HCT116 (cell line): ENCODE data around the gene CTCF. TPM values are rescaled to one million over a fixed set of nuclear protein-coding genes. Genes with fewer than 3 reads are reported as not detected.
A peak's percentile ranks its signal among the peaks of the same experiment; 100 is the strongest.

Source experiments
- ATAC-seq: fragments of 200-7000 bp; cut with Tn5 transposase; 2 replicates; pipeline ENCODE4 v1.9.1; 2020; ENCODE audit warnings: mild to moderate bottlenecking, moderate library complexity
- BruUV-seq: library from RNA; stranded (reverse); fragments of 400-500 nt; replicated peaks from 2 replicates; lab custom pipeline; 2021; lab: Mats Ljungman, UMichigan
- CTCF ChIA-PET: fragments of 300-600 bp; sonication (Branson Sonifier 250); formaldehyde crosslinking; loops from one replicate; lab custom pipeline; 2021; ENCODE audit warnings: antibody characterized with exemption; lab: Charles Lee
- POLR2A ChIA-PET: fragments of 300-600, 350-600 bp; sonication (Branson Sonifier 250); formaldehyde crosslinking; loops from one replicate; lab custom pipeline; 2021; ENCODE audit warnings: antibody characterized with exemption; lab: Charles Lee
- RAD21 ChIA-PET, 2 experiments: fragments of 300-600 bp; sonication (Branson Sonifier 250); formaldehyde crosslinking; loops; one replicate each; lab custom pipeline; 2023; ENCODE audit warnings: low total read pairs in 2 of 2; ENCODE audit not compliant: uncharacterized antibody in 2 of 2, unreplicated experiment in 2 of 2, low non-redundant PET in 1 of 2; lab: Charles Lee
- DNase-seq: peaks from one replicate; pipeline ENCODE4 v3.0.0-alpha.2; 2010; ENCODE audit warnings: low read depth, low spot score
- H2AFZ ChIP-seq: fragments of 200-600 bp; shearing (Covaris generic), sonication (generic); 2 replicates; pipeline ENCODE4 v1.6.1; 2017; ENCODE audit warnings: low read depth, mixed run types, mixed read lengths, antibody characterized with exemption, low read length; ENCODE audit not compliant: poor library complexity, severe bottlenecking
- H3K27ac ChIP-seq: 2 replicates; pipeline ENCODE4 v1.5.1; 2012; ENCODE audit warnings: low read depth, low read length
- H3K27me3 ChIP-seq: fragments of 200-600 bp; sonication (generic); 2 replicates; pipeline ENCODE4 v1.6.1; 2016; ENCODE audit warnings: mixed run types, low read length, mixed read lengths; ENCODE audit not compliant: insufficient read depth
- H3K36me3 ChIP-seq, 2 experiments: fragments of 200-500 bp in 1 of 2; fragments of 200-600 bp in 1 of 2; sonication (Bioruptor generic) in 1 of 2; sonication (generic) in 1 of 2; 2 replicates each; pipeline versions ENCODE4 v1.5.1 to v1.6.1; 2014 to 2016; ENCODE audit warnings: low read length in 2 of 2, inconsistent platforms in 1 of 2, mixed read lengths in 1 of 2, mixed run types in 1 of 2; ENCODE audit not compliant: insufficient read depth in 2 of 2, control insufficient read depth in 1 of 2
- H3K4me1 ChIP-seq, 2 experiments: fragments of 200-600 bp in 1 of 2; sonication (generic) in 1 of 2; 2 replicates each; pipeline versions ENCODE4 v1.5.1 to v1.6.1; 2012 to 2017; ENCODE audit warnings: low read length in 2 of 2, inconsistent platforms in 1 of 2, mild to moderate bottlenecking in 1 of 2, mixed read lengths in 1 of 2, mixed run types in 1 of 2, moderate library complexity in 1 of 2; ENCODE audit not compliant: insufficient read depth in 2 of 2, control insufficient read depth in 1 of 2
- H3K4me2 ChIP-seq: fragments of 200-600 bp; sonication (generic); 2 replicates; pipeline ENCODE4 v1.6.1; 2017; ENCODE audit warnings: mixed run types, low read length, mixed read lengths
- H3K4me3 ChIP-seq, 2 experiments: fragments of 200-600 bp in 1 of 2; sonication (generic) in 1 of 2; replicated peaks in 1 of 2; 2 replicates each; pipeline ENCODE4 v1.5.1; 2011 to 2016; ENCODE audit warnings: low read length in 2 of 2, control low read depth in 1 of 2, low read depth in 1 of 2, mild to moderate bottlenecking in 1 of 2, mixed read lengths in 1 of 2, mixed run types in 1 of 2
- H3K79me2 ChIP-seq: fragments of 200-600 bp; sonication (generic); 2 replicates; pipeline ENCODE4 v1.6.1; 2017; ENCODE audit warnings: mild to moderate bottlenecking, mixed run types, low read length, moderate library complexity, mixed read lengths; ENCODE audit not compliant: insufficient read depth
- H3K9ac ChIP-seq: fragments of 200-600 bp; sonication (generic); 2 replicates; pipeline ENCODE4 v1.6.1; 2016; ENCODE audit warnings: low read length, mixed read lengths
- H3K9me2 ChIP-seq: fragments of 200-600 bp; sonication (generic), shearing (Covaris generic); 2 replicates; pipeline ENCODE4 v1.6.1; 2017; ENCODE audit warnings: mixed run types, mild to moderate bottlenecking, moderate library complexity; ENCODE audit not compliant: insufficient read depth
- H3K9me3 ChIP-seq, 2 experiments: fragments of 200-500 bp in 1 of 2; fragments of 200-600 bp in 1 of 2; sonication (Bioruptor generic) in 1 of 2; sonication (generic) in 1 of 2; 2 replicates each; pipeline ENCODE4 v1.6.1; 2014 to 2017; ENCODE audit warnings: low read length in 2 of 2, mixed read lengths in 2 of 2, inconsistent platforms in 1 of 2, low read depth in 1 of 2, mild to moderate bottlenecking in 1 of 2, mixed run types in 1 of 2, moderate library complexity in 1 of 2; ENCODE audit not compliant: control insufficient read depth in 1 of 2, insufficient read depth in 1 of 2
- H4K20me1 ChIP-seq: fragments of 200-600 bp; sonication (generic), shearing (Covaris generic); 2 replicates; pipeline ENCODE4 v1.6.1; 2017; ENCODE audit warnings: mixed run types, mild to moderate bottlenecking, moderate library complexity; ENCODE audit not compliant: insufficient read depth
- POLR2AphosphoS5 ChIP-seq: IDR thresholded peaks from 2 replicates; pipeline ENCODE4 v1.6.1; 2011; ENCODE audit warnings: mild to moderate bottlenecking, low read depth, low read length, moderate library complexity
- TCF7L2 ChIP-seq: IDR thresholded peaks from 2 replicates; pipeline ENCODE4 v1.7.0; 2011; ENCODE audit warnings: borderline replicate concordance, inconsistent platforms; ENCODE audit not compliant: insufficient read depth, insufficient read length; ENCODE audit errors: extremely low read depth
- YY1 ChIP-seq: IDR thresholded peaks from 2 replicates; pipeline ENCODE4 v1.6.1; 2011; ENCODE audit warnings: low read length, low read depth, moderate library complexity, mild to moderate bottlenecking; ENCODE audit not compliant: insufficient replicate concordance; ENCODE audit errors: extremely low read depth
- ZFX ChIP-seq: fragments of 450-650 bp; IDR thresholded peaks from 2 replicates; pipeline ENCODE4 v1.6.1; 2017
- intact Hi-C: fragments of 100-400 bp; cut with micrococcal nuclease; formaldehyde crosslinking; loops from 2 replicates; pipeline ENCODE4 v1.10.0; 2022
- total RNA-seq: library from RNA; stranded (reverse); gene quantifications from one replicate; pipeline ENCODE4 v1.2.1, GENCODE V29; 2021; ENCODE audit not compliant: unreplicated experiment
- TF ChIP-seq, protein P1 (sequence below): IDR thresholded peaks from 2 replicates; pipeline ENCODE4 v1.6.1; 2011; ENCODE audit warnings: mild to moderate bottlenecking, low read length, moderate library complexity; ENCODE audit not compliant: insufficient replicate concordance; ENCODE audit errors: extremely low read depth
- TF ChIP-seq, protein P2 (sequence below), 3 experiments: fragments of 200-600 bp in 1 of 3; sonication (generic) in 1 of 3; IDR thresholded peaks in 2 of 3; conservative IDR thresholded peaks in 1 of 3; 2 replicates each; pipeline ENCODE4 v1.5.1; 2012 to 2017; ENCODE audit warnings: low read depth in 2 of 3, low read length in 2 of 3, antibody characterized with exemption in 1 of 3, borderline replicate concordance in 1 of 3, control low read depth in 1 of 3, mild to moderate bottlenecking in 1 of 3, mixed read lengths in 1 of 3, mixed run types in 1 of 3, moderate library complexity in 1 of 3; ENCODE audit not compliant: insufficient read depth in 1 of 3

Gene CTCF
- total RNA-seq, 1 experiment from 2014 or later = 48.3 TPM

DNA sequence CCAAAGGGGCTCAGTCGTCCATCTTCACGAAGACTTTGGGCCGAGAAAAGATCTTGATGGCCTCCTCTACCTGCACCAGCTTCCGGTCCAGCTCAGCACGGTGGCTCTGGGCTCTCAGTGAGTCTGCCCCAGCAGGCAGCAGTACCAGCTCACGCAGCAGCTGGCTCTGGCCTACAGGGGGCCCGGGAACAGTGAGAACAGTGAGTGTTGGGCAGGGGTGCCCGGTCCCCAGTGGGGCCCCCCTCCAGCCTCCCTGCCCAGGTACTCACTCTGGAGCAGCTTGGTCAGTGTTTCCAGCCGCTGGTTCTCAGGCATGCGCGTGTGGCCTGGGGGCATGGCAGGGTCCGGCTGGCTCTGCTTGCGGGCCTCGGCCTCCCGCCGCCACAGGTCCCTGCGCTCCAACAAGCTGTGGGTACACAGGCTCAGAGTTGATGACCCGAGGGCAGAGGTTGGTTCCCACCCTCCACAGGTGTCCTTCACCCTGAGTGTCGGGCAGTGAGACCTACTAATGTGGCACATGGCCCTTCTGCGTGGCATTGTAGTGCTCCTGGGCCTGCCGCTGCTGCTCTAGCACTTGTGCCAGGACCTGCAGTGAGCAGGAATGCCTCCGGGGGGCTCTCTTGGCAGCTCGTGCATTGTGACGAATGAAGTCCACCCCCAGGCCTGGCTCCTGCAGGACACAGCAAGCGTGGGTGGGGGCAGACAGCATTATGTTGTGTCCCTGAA is 101.0 kb downstream of the CTCF start:
- POLR2A ChIA-PET = no interaction called here
- H3K9me2 ChIP-seq = no peaks in the 10 kb centered on the region

DNA sequence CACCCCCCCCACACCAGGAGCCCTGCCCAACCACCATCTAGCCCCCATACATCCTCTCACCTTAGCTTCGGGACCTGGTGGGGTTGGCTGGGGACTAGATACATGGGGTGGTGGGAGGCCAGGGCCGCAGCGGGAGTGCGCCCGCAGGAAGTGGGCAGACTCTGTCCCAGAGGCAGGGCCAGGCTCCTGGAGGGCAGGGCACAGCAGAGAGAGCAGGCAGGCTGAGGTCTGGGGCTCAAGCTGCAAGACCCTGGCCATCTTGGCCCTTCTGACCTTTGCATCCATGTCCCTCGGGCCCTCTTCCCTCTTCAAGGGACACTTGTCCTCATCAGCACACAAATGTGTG is 101.5 kb downstream of the CTCF start:
- ChIA-PET POLR2A (no interaction called here), RAD21 (no interaction called here), CTCF (interaction anchor here (1.2 to 2.0 kb wide), 3 partner anchors 9 to 143 kb away, joined by 5 to 13 read pairs (median 5); no protein-coding TSS in a partner anchor)
- intact Hi-C loops = loop anchor here (10.0 kb wide), 1 partner anchor 709 kb away; no protein-coding TSS in a partner anchor
- Histone ChIP-seq H3K36me3 (no peaks in the 10 kb centered on the region), H3K27me3 (no peaks in the 10 kb centered on the region), H3K4me2 (no peak overlapping the region), H3K4me1 (peaks cover 9 to 54% of the 10 kb centered on the region in 2 experiments; a peak in 3 of 4 replicates), H3K9me2 (no peaks in the 10 kb centered on the region), H3K27ac (no peak overlapping the region), H3K9me3 (no peaks in the 10 kb centered on the region), H3K4me3 (no peak overlapping the region), H3K79me2 (peaks cover 15% of the 10 kb centered on the region; the same call in 1 of the 2 replicates), H2AFZ (no peak overlapping the region), H4K20me1 (no peaks in the 10 kb centered on the region), H3K9ac (no peak overlapping the region)
- BruUV-seq = no TSS peak
- ATAC-seq (no peak), DNase-seq (no peak)
- TF ChIP-seq TCF7L2 = no peak
- TF ChIP-seq, protein P1, sequence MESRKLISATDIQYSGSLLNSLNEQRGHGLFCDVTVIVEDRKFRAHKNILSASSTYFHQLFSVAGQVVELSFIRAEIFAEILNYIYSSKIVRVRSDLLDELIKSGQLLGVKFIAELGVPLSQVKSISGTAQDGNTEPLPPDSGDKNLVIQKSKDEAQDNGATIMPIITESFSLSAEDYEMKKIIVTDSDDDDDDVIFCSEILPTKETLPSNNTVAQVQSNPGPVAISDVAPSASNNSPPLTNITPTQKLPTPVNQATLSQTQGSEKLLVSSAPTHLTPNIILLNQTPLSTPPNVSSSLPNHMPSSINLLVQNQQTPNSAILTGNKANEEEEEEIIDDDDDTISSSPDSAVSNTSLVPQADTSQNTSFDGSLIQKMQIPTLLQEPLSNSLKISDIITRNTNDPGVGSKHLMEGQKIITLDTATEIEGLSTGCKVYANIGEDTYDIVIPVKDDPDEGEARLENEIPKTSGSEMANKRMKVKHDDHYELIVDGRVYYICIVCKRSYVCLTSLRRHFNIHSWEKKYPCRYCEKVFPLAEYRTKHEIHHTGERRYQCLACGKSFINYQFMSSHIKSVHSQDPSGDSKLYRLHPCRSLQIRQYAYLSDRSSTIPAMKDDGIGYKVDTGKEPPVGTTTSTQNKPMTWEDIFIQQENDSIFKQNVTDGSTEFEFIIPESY = no peak
- TF ChIP-seq, protein P2, sequence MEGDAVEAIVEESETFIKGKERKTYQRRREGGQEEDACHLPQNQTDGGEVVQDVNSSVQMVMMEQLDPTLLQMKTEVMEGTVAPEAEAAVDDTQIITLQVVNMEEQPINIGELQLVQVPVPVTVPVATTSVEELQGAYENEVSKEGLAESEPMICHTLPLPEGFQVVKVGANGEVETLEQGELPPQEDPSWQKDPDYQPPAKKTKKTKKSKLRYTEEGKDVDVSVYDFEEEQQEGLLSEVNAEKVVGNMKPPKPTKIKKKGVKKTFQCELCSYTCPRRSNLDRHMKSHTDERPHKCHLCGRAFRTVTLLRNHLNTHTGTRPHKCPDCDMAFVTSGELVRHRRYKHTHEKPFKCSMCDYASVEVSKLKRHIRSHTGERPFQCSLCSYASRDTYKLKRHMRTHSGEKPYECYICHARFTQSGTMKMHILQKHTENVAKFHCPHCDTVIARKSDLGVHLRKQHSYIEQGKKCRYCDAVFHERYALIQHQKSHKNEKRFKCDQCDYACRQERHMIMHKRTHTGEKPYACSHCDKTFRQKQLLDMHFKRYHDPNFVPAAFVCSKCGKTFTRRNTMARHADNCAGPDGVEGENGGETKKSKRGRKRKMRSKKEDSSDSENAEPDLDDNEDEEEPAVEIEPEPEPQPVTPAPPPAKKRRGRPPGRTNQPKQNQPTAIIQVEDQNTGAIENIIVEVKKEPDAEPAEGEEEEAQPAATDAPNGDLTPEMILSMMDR (IDR thresholded peaks at IDR 0.05 in 2 of 3, conservative IDR thresholded peaks at IDR 0.05 in 1 of 3; ENCODE audit: borderline replicate concordance in 1 of 3, insufficient read depth in 1 of 3, low read depth in 2 of 3, low read length in 2 of 3) = no peak; a peak in 1 of 6 replicates
- TF ChIP-seq YY1 = no peak
- TF ChIP-seq ZFX = no peak
- TF ChIP-seq POLR2AphosphoS5 = no peak

More for the DNA sequence above, 101.0 kb downstream of the CTCF start:
- Histone ChIP-seq H4K20me1 (no peaks in the 10 kb centered on the region), H3K36me3 (no peaks in the 10 kb centered on the region), H3K79me2 (peaks cover 20% of the 10 kb centered on the region; the same call in 1 of the 2 replicates), H3K4me3 (no peak overlapping the region), H3K27me3 (no peaks in the 10 kb centered on the region), H3K9ac (no peak overlapping the region), H3K4me2 (no peak overlapping the region), H3K4me1 (peaks cover 9 to 55% of the 10 kb centered on the region in 2 experiments; a peak in 3 of 4 replicates), H3K9me3 (no peaks in the 10 kb centered on the region), H2AFZ (no peak overlapping the region), H3K27ac (peak overlapping the region; percentile 12; the same call in 1 of the 2 replicates)
- TF ChIP-seq ZFX (0 out of 2 replicates have a peak, but pooled peaks have one; percentile 12), POLR2AphosphoS5 (no peak)
- TF ChIP-seq, protein P2 (IDR thresholded peaks at IDR 0.05 in 2 of 3, conservative IDR thresholded peaks at IDR 0.05 in 1 of 3; ENCODE audit: borderline replicate concordance in 1 of 3, insufficient read depth in 1 of 3, low read depth in 2 of 3, low read length in 2 of 3) = peak in 2 of 3 experiments; percentile 51 to 52; a peak in 4 of 6 replicates
- DNase-seq (peak; percentile 15), ATAC-seq (no peak)
- ChIA-PET RAD21 (no interaction called here), CTCF (interaction anchor here (1.1 to 2.0 kb wide), 4 partner anchors 9 to 142 kb away, joined by 3 to 13 read pairs (median 5); no protein-coding TSS in a partner anchor)
- no TSS peak for BruUV-seq
- intact Hi-C loops = loop anchor here (10.0 kb wide), 1 partner anchor 709 kb away; no protein-coding TSS in a partner anchor
